ENCODE results near the gene FUT1. TPM values are rescaled to one million over a fixed set of nuclear protein-coding genes. Genes with fewer than 3 reads are reported as not detected.

The FUT1 gene
- total RNA-seq, 1 donor = under 0.01 TPM

DNA sequence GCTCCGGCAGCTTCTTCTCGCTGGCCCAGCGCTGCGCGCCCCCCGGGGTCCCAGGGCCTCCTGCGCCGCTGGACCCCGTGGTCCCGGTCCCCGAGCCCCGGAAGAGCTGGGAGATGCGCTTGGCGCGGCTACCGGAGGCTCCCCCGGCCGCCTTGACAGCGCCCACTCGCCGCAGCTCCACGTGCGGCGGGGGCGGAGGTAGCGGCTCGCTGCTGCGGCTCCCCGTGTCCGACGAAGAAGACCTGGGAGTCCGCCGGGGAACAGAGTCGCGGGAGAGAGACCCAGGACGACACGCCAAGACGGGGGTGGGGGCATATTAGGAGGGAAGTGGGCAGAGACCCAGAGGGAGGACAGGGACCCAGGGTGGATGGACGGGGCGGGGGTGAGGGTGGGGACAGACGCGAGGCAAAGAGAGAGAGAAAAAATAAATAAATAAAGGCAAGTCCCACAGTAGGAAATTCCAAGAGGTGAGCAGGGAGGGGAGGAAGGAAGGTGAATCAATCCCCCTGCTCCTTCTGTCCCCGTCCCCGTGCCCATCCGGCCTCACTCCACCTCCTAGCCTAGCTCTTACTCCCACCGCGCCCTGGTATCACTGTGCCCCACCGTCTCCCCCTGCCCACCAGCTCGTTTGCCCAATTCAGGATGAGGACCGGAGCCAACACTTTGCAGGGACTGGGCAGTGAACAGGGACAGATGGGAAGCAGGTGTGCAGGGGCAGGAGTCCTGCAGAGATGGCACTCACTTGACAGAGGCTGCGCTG, 12.9 kb downstream of the FUT1 start:
- H3K4me3 ChIP-seq (ENCODE audit: low read depth, low read length) = peak overlapping the region; percentile 41
- no peak for TF ChIP-seq CTCF (IDR thresholded peaks at IDR 0.05; ENCODE audit: insufficient read depth, low read depth, low read length)

DNA sequence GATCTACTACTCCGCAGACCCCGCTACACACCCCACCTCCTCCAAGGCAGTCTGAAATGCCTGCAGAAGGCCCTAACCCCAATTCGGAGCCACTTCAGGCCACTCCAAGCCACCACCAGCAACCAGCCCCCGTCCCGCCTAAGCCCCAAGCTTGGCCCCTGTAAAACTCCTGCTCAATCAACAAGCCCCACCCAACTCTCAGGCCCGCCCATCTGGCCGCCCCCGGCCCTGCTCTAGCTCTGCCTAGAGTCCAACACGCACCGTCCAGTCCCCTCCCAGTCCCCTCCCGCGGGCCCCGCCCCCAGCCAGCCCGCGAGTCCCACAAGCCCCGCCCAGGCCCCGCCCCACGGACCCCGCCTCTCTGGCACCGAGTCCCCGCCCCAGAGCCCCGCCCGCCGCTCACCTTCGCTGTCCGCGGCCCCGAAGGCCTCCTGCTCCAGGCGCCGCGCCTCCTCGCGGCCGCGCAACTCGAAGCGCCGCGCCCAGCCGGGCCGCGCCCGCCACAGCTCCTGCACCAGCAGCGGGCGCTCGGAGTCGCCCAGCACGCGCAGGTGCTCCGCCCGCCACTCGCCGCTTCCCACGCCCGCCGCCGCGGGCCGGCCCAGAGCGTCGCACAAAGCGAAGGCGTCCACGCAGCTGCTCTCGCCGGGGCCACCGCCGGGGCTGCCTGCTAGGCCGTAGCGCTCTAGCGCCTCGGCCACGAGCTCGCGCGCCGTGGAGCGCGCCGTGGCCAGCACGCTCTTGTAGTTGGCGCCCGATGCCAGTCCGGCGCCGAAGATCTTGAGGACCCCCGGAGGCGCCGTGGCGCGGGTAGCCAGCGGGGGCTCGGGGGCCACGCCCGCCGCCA, 13.7 kb downstream of the FUT1 start:
- peak; percentile 22 for TF ChIP-seq CTCF (IDR thresholded peaks at IDR 0.05; ENCODE audit: insufficient read depth, low read depth, low read length)
- H3K4me3 ChIP-seq (ENCODE audit: low read depth, low read length) = peak overlapping the region; percentile 41
- peak; percentile 90 for DNase-seq (ENCODE audit: low read depth)

More for the DNA sequence above, 12.9 kb downstream of the FUT1 start:
- DNase-seq (ENCODE audit: low read depth) = no peak

- no peak for DNase-seq (ENCODE audit: low read depth)
- no peak for TF ChIP-seq CTCF (IDR thresholded peaks at IDR 0.05; ENCODE audit: insufficient read depth, low read depth, low read length)
- no peak overlapping the region for H3K4me3 ChIP-seq (ENCODE audit: low read depth, low read length)
These were observed 15.0 kb downstream of the FUT1 start for GRCh38 chr19:48737360-48737998.

DNA sequence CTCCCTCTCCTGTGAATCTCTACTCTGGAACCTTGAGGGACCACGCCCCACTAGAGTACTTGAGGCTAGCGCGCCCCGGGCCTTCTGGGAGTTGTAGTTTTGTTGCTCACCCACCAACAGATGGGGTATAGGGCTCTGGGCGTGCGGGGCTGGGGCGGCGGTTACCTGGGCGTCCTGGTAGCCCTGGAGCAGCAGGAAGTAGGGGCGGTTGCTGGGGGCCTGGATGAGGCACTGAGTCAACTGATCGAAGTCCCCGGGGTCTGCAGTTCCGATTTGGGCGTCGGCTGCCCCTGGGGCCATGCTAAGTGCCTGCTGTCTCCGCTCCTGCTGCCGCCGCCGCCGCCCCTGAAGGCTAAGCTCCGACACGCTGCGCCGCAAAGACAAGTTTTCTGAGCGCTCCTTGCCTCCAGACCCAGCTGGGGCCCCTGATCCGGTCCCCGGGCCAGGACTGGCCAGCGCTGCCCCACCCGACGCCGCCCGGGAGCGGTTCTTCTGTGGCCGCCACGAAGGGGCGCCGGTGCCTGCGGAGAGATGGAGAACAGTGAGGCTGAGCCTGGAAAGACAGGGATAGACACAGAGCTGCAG, 17.3 kb downstream of the FUT1 start:
- DNase-seq (ENCODE audit: low read depth) = no peak
- peak overlapping the region; percentile 55 for H3K4me3 ChIP-seq (ENCODE audit: low read depth, low read length)
- TF ChIP-seq CTCF (IDR thresholded peaks at IDR 0.05; ENCODE audit: insufficient read depth, low read depth, low read length) = peak; percentile 2

GRCh38 chr19:48734625-48735024, 17.8 kb downstream of the FUT1 start:
- H3K4me3 ChIP-seq (ENCODE audit: low read depth, low read length) = no peak overlapping the region
- no peak for TF ChIP-seq CTCF (IDR thresholded peaks at IDR 0.05; ENCODE audit: insufficient read depth, low read depth, low read length)
- no peak for DNase-seq (ENCODE audit: low read depth)

GRCh38 chr19:48731452-48731851, 21.0 kb downstream of the FUT1 start:
- no peak for TF ChIP-seq CTCF (IDR thresholded peaks at IDR 0.05; ENCODE audit: insufficient read depth, low read depth, low read length)
- no peak overlapping the region for H3K4me3 ChIP-seq (ENCODE audit: low read depth, low read length)
- no peak for DNase-seq (ENCODE audit: low read depth)

All from fibroblast of villous mesenchyme (primary cell).